ENCODE measurements around the gene WNT7A. TPM values are rescaled to one million over a fixed set of nuclear protein-coding genes. Genes with fewer than 3 reads are reported as not detected.

WNT7A gene
- total and polyA plus RNA-seq, 4 donors, result 1.7 to 4.8 (median 2.0) TPM

GRCh38 chr3:13870902-13871301 lies 9.0 kb downstream of the WNT7A start:
- ATAC-seq (ENCODE audit: insufficient read depth, low FRiP score) (no peak), DNase-seq (no peak)
- Histone ChIP-seq H3K9ac (ENCODE audit: insufficient read depth in 1 of 2, low read length in 2 of 2) (no peak overlapping the region), H3K4me3 (no peak overlapping the region), H3K36me3 (ENCODE audit: control insufficient read depth in 4 of 4, insufficient read depth in 4 of 4, low read length in 4 of 4) (no peaks in the 10 kb centered on the region), H3K27ac (ENCODE audit: low read depth in 1 of 2, low read length in 1 of 2) (no peak overlapping the region), H3K9me3 (ENCODE audit: control insufficient read depth in 4 of 4, insufficient read depth in 3 of 4, low read length in 3 of 4) (peaks cover 0 to 17% (median 1%) of the 10 kb centered on the region in 4 donors), H3K4me1 (ENCODE audit: control insufficient read depth in 5 of 5, insufficient read depth in 5 of 5, low read length in 5 of 5) (no peaks in the 10 kb centered on the region), H3K27me3 (ENCODE audit: control insufficient read depth in 3 of 3, insufficient read depth in 3 of 3, low read length in 2 of 3) (peaks cover 3 to 4% (median 4%) of the 10 kb centered on the region in 3 donors)
- no peak for TF ChIP-seq CTCF (IDR thresholded peaks at IDR 0.05; ENCODE audit: control extremely low read depth, extremely low read depth)
- 90 to 95% methylated on average over 2 of the region's 2 CpGs for WGBS, 2 donors

- DNase-seq, result no peak
- H3K4me3 ChIP-seq, result no peak overlapping the region
- peaks cover 0 to 17% (median 1%) of the 10 kb centered on the region in 4 donors for H3K9me3 ChIP-seq (ENCODE audit: control insufficient read depth in 4 of 4, insufficient read depth in 3 of 4, low read length in 3 of 4)
- H3K36me3 ChIP-seq (ENCODE audit: control insufficient read depth in 4 of 4, insufficient read depth in 4 of 4, low read length in 4 of 4), result no peaks in the 10 kb centered on the region
- H3K9ac ChIP-seq (ENCODE audit: insufficient read depth in 1 of 2, low read length in 2 of 2), result no peak overlapping the region
- ATAC-seq (ENCODE audit: insufficient read depth, low FRiP score), result no peak
- TF ChIP-seq CTCF (IDR thresholded peaks at IDR 0.05; ENCODE audit: control extremely low read depth, extremely low read depth), result no peak
- no peak overlapping the region for H3K27ac ChIP-seq (ENCODE audit: low read depth in 1 of 2, low read length in 1 of 2)
- H3K27me3 ChIP-seq (ENCODE audit: control insufficient read depth in 3 of 3, insufficient read depth in 3 of 3, low read length in 2 of 3), result peaks cover 0 to 4% (median 3%) of the 10 kb centered on the region in 3 donors
- H3K4me1 ChIP-seq (ENCODE audit: control insufficient read depth in 5 of 5, insufficient read depth in 5 of 5, low read length in 5 of 5), result no peaks in the 10 kb centered on the region
- 81 to 94% methylated on average over 4 of the region's 4 CpGs for WGBS, 2 donors
Measured at GRCh38 chr3:13869761-13870343, 10.0 kb downstream of the WNT7A start.

- Histone ChIP-seq H3K36me3 (ENCODE audit: control insufficient read depth in 4 of 4, insufficient read depth in 4 of 4, low read length in 4 of 4) (no peaks in the 10 kb centered on the region), H3K9ac (ENCODE audit: insufficient read depth in 1 of 2, low read length in 2 of 2) (no peak overlapping the region), H3K27ac (ENCODE audit: low read depth in 1 of 2, low read length in 1 of 2) (no peak overlapping the region), H3K9me3 (ENCODE audit: control insufficient read depth in 4 of 4, insufficient read depth in 3 of 4, low read length in 3 of 4) (peaks cover 0 to 17% (median 1%) of the 10 kb centered on the region in 4 donors), H3K4me3 (no peak overlapping the region), H3K4me1 (ENCODE audit: control insufficient read depth in 5 of 5, insufficient read depth in 5 of 5, low read length in 5 of 5) (no peaks in the 10 kb centered on the region), H3K27me3 (ENCODE audit: control insufficient read depth in 3 of 3, insufficient read depth in 3 of 3, low read length in 2 of 3) (peaks cover under 1 to 8% (median 3%) of the 10 kb centered on the region in 3 donors)
- DNase-seq, result no peak
- ATAC-seq (ENCODE audit: insufficient read depth, low FRiP score), result no peak
- TF ChIP-seq CTCF (IDR thresholded peaks at IDR 0.05; ENCODE audit: control extremely low read depth, extremely low read depth), result no peak
- WGBS, 2 donors, result 58 to 65% methylated on average over 2 of the region's 2 CpGs
Measured at GRCh38 chr3:13868844-13869724, 10.8 kb downstream of the WNT7A start.
